ENCODE data around the gene VPS18.

Gene VPS18

GRCh38 chr15:40906991-40907802 is 12.9 kb downstream of the VPS18 start:
- peak; percentile 1; the same call in 2 of the 3 replicates for ATAC-seq
- TF ChIP-seq ZNF8 (CRISPR knock-in tag; IDR thresholded peaks at IDR 0.05), result no peak
- no peak for TF ChIP-seq BACH2 (CRISPR knock-in tag; IDR thresholded peaks at IDR 0.05; ENCODE audit: borderline replicate concordance)
- TF ChIP-seq PATZ1 (CRISPR knock-in tag; IDR thresholded peaks at IDR 0.05; ENCODE audit: borderline replicate concordance), result no peak
- TF ChIP-seq ARNTL (CRISPR knock-in tag; IDR thresholded peaks at IDR 0.05; ENCODE audit: borderline replicate concordance, low read depth), result no peak
- TF ChIP-seq SNAI2 (CRISPR knock-in tag; IDR thresholded peaks at IDR 0.05), result no peak
- no peak for TF ChIP-seq CREB5 (CRISPR knock-in tag; IDR thresholded peaks at IDR 0.05; ENCODE audit: low read depth)
- no peak for TF ChIP-seq CSRNP3 (CRISPR knock-in tag; IDR thresholded peaks at IDR 0.05)
- no peak for TF ChIP-seq TOX (CRISPR knock-in tag; IDR thresholded peaks at IDR 0.05; ENCODE audit: borderline replicate concordance)
- no peak for TF ChIP-seq ZNF565 (CRISPR knock-in tag; conservative IDR thresholded peaks at IDR 0.05; ENCODE audit: low read depth)
- TF ChIP-seq ZFP30 (CRISPR knock-in tag; IDR thresholded peaks at IDR 0.05), result no peak

DNA sequence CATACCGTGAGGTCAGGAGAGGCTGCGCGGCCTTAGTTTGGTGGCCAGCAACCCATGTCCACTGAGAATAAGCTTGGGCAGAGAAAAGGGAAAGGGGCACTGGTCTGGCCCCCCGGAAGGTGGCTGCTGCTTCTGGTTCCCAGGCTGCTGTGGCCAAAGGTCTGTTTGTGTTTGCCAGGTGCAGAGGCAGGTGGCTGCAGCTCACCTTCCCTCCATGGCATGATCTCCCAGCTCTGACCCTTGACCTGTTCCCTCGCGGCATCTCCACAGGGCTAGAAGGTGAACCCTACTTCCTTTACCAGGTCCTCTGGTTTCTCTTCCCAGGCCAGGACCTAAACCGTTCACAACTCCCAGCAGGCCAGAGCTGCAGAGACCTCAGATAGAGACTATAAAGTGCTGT is 13.8 kb downstream of the VPS18 start:
- no peak for ATAC-seq
- TF ChIP-seq ZFP3 (CRISPR knock-in tag; IDR thresholded peaks at IDR 0.05), result no peak
- TF ChIP-seq ZFP30 (CRISPR knock-in tag; IDR thresholded peaks at IDR 0.05), result no peak
- no peak for TF ChIP-seq OSR1 (CRISPR knock-in tag; IDR thresholded peaks at IDR 0.05)
- no peak for TF ChIP-seq ZNF565 (CRISPR knock-in tag; conservative IDR thresholded peaks at IDR 0.05; ENCODE audit: low read depth)
- TF ChIP-seq ZC3H10 (CRISPR knock-in tag; IDR thresholded peaks at IDR 0.05), result no peak
- no peak for TF ChIP-seq PPARA (CRISPR knock-in tag; IDR thresholded peaks at IDR 0.05; ENCODE audit: borderline replicate concordance)
- no peak for TF ChIP-seq PATZ1 (CRISPR knock-in tag; IDR thresholded peaks at IDR 0.05; ENCODE audit: borderline replicate concordance)
- no peak for TF ChIP-seq TOX (CRISPR knock-in tag; IDR thresholded peaks at IDR 0.05; ENCODE audit: borderline replicate concordance)
- no peak for TF ChIP-seq CSDC2 (CRISPR knock-in tag; IDR thresholded peaks at IDR 0.05)
- TF ChIP-seq CREB5 (CRISPR knock-in tag; IDR thresholded peaks at IDR 0.05; ENCODE audit: low read depth), result no peak
- TF ChIP-seq ARNTL (CRISPR knock-in tag; IDR thresholded peaks at IDR 0.05; ENCODE audit: borderline replicate concordance, low read depth), result no peak

DNA sequence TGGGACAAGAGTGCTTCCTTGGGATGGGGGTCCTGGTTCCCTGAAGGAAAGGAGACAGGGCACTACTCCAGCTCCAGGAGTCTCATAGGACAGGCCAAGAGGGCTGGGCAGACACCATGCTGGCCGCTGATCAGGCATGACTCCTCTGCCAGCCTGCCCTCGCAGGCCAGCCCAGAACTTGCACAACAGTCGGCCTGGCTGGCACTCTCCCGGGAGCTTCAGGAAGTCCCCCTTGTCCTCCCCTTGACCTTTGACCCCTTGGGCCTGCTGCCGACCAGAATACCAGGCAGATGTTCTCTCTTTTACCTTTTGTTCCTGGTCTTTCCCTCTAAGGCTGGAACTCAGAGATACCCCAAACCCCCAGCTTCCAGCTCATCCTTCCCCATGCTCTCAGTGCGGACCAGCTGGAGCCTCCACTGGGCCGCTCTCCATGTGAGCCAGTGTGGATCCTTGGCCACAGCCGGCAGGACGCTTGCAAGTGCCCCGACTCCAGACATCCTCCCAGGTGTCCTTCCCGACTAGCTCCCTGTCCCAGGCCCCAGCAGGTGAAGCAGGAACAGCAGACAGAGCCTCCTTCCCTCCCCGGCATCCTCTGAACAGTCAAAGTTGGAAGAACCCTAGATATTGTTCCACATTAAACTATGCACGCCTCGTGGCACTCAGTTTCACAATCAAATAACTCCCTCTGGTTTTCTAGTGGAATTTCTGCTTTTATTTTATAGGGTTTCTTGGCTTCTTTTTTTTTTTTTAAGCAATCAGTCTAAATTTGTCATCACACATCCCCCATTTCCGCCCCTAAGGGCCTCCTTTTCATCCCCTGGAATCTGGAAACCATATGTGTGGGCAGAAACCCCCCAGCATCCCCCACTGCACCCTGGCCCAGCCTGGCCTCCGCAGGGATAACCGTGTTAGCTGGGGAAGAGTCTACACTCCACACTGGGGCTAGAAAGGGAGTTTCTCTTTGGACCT is 15.7 kb downstream of the VPS18 start:
- TF ChIP-seq PATZ1 (CRISPR knock-in tag; IDR thresholded peaks at IDR 0.05; ENCODE audit: borderline replicate concordance) (no peak), TCF4 (CRISPR knock-in tag; IDR thresholded peaks at IDR 0.05; ENCODE audit: borderline replicate concordance) (0 out of 2 replicates have a peak, but pooled peaks have one; percentile 22), CSDC2 (CRISPR knock-in tag; IDR thresholded peaks at IDR 0.05) (no peak), ZFP3 (CRISPR knock-in tag; IDR thresholded peaks at IDR 0.05) (no peak), PPARA (CRISPR knock-in tag; IDR thresholded peaks at IDR 0.05; ENCODE audit: borderline replicate concordance) (no peak)
- no peak for ATAC-seq

Data from SK-N-SH treated with all-trans-retinoic acid at 6 μM for 48 hours (cell line).